OCI-LY7 (cell line): ENCODE results near the gene MICAL3. TPM values are rescaled to one million over a fixed set of nuclear protein-coding genes. Genes with fewer than 3 reads are reported as not detected.

Experiments used
- BruUV-seq: library from RNA; stranded (reverse); fragments of 400-500 nt; replicated peaks from 2 replicates; lab custom pipeline; 2021; lab: Mats Ljungman, UMichigan
- CTCF ChIA-PET: fragments of 300-600 bp; sonication (Branson Sonifier 250); formaldehyde crosslinking; loops from one replicate; lab custom pipeline; 2022; ENCODE audit warnings: antibody characterized with exemption; ENCODE audit not compliant: unreplicated experiment; lab: Charles Lee
- POLR2A ChIA-PET: fragments of 300-600 bp; sonication (Branson Sonifier 250); formaldehyde crosslinking; loops from one replicate; lab custom pipeline; 2022; ENCODE audit warnings: antibody characterized with exemption; lab: Charles Lee
- DNase-seq: peaks from one replicate; pipeline ENCODE4 v3.0.0-alpha.2; 2015; ENCODE audit warnings: low spot score
- H2AFZ ChIP-seq: fragments of 200-600 bp; sonication (generic), shearing (Covaris generic); 2 replicates; pipeline ENCODE4 v1.6.1; 2014; ENCODE audit warnings: mild to moderate bottlenecking, antibody characterized with exemption, low read length, moderate library complexity
- H3K27ac ChIP-seq: fragments of 200-600 bp; sonication (generic); 2 replicates; pipeline ENCODE4 v1.5.1; 2014; ENCODE audit warnings: mixed run types, low read depth, mild to moderate bottlenecking, moderate library complexity, low read length, inconsistent platforms; ENCODE audit not compliant: poor library complexity, severe bottlenecking
- H3K36me3 ChIP-seq: fragments of 200-600 bp; sonication (generic); 2 replicates; pipeline ENCODE4 v1.6.1; 2014; ENCODE audit warnings: mild to moderate bottlenecking, antibody characterized with exemption, low read length, moderate library complexity, mixed read lengths; ENCODE audit not compliant: insufficient read depth
- H3K4me1 ChIP-seq: fragments of 200-600 bp; sonication (generic); 2 replicates; pipeline ENCODE4 v1.5.1; 2014; ENCODE audit warnings: mild to moderate bottlenecking, low read length; ENCODE audit not compliant: insufficient read depth, poor library complexity, severe bottlenecking
- H3K4me2 ChIP-seq: fragments of 200-600 bp; sonication (generic); 2 replicates; pipeline ENCODE4 v1.6.1; 2014; ENCODE audit warnings: mild to moderate bottlenecking, low read length
- H3K4me3 ChIP-seq: fragments of 200-600 bp; sonication (generic); 2 replicates; pipeline ENCODE4 v1.5.1; 2014; ENCODE audit warnings: mild to moderate bottlenecking, low read depth, low read length; ENCODE audit not compliant: poor library complexity, severe bottlenecking
- H3K79me2 ChIP-seq: fragments of 200-600 bp; sonication (generic); 2 replicates; pipeline ENCODE4 v1.6.1; 2016; ENCODE audit warnings: low read depth, mild to moderate bottlenecking, low read length, moderate library complexity, mixed read lengths; ENCODE audit not compliant: insufficient read depth
- H3K9me2 ChIP-seq: fragments of 200-600 bp; sonication (generic); 2 replicates; pipeline ENCODE4 v1.6.1; 2016; ENCODE audit warnings: mild to moderate bottlenecking, low read length, mixed read lengths; ENCODE audit not compliant: insufficient read depth
- H3K9me3 ChIP-seq: fragments of 200-600 bp; sonication (generic); 2 replicates; pipeline ENCODE4 v1.6.1; 2014; ENCODE audit warnings: mild to moderate bottlenecking, mixed run types, low read length, mixed read lengths
- H4K20me1 ChIP-seq: fragments of 200-600 bp; sonication (generic); 2 replicates; pipeline ENCODE4 v1.6.1; 2014; ENCODE audit warnings: mild to moderate bottlenecking, antibody characterized with exemption, low read length, moderate library complexity, mixed read lengths; ENCODE audit not compliant: insufficient read depth
- EZH2phosphoT487 ChIP-seq: fragments of 200-600 bp; sonication (generic); IDR thresholded peaks from 2 replicates; pipeline ENCODE4 v1.6.1; 2018; ENCODE audit warnings: low read depth, borderline replicate concordance, mild to moderate bottlenecking, mixed run types, antibody characterized with exemption, low read length, moderate library complexity, mixed read lengths
- intact Hi-C: fragments of 100-400 bp; cut with micrococcal nuclease; formaldehyde crosslinking; loops from one replicate; pipeline ENCODE4 v1.10.0; 2022; ENCODE audit not compliant: unreplicated experiment
- total RNA-seq, 2 experiments: library from RNA; depleted of rRNA in 1 of 2; stranded (reverse); fragments of >200 nt in 1 of 2; shearing (Covaris generic) in 1 of 2; gene quantifications; 2 replicates each; pipeline ENCODE4 v1.2.3, GENCODE V29; 2014 to 2022
- TF ChIP-seq, protein P1 (sequence below): fragments of 200-600 bp; sonication (generic); conservative IDR thresholded peaks from 2 replicates; pipeline ENCODE4 v1.5.1; 2014; ENCODE audit warnings: mild to moderate bottlenecking, antibody characterized with exemption, low read length, moderate library complexity, mixed read lengths

MICAL3 gene
- total RNA-seq, 2 experiments from 2014 or later: 80.9 to 210 TPM

DNA sequence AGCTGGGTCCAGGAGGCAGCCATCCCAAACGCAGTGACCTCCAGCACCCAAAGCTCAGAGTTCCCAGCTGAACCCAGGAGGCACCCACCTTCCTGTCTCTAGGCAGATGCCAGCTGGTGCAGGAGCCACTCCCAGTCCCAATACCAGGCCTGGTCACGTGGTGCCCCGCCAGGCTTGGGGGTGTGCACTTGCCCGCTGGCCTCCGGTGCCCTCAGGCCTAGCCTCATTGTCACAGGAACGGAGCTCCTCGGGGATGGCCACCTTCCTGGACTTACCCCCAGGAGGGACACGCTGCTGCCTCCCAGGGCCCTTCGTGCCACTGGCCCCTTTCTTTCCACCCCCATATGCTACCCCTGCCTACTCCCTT, 254.7 kb downstream of the MICAL3 start:
- peaks cover 60% of the 10 kb centered on the region; the same call in 1 of the 2 replicates for H3K79me2 ChIP-seq
- H3K9me2 ChIP-seq: no peaks in the 10 kb centered on the region
- no peaks in the 10 kb centered on the region for H3K9me3 ChIP-seq
- ChIA-PET POLR2A (no interaction called here), CTCF (no interaction called here)
- no peak overlapping the region for H3K4me2 ChIP-seq
- TF ChIP-seq, protein P1, sequence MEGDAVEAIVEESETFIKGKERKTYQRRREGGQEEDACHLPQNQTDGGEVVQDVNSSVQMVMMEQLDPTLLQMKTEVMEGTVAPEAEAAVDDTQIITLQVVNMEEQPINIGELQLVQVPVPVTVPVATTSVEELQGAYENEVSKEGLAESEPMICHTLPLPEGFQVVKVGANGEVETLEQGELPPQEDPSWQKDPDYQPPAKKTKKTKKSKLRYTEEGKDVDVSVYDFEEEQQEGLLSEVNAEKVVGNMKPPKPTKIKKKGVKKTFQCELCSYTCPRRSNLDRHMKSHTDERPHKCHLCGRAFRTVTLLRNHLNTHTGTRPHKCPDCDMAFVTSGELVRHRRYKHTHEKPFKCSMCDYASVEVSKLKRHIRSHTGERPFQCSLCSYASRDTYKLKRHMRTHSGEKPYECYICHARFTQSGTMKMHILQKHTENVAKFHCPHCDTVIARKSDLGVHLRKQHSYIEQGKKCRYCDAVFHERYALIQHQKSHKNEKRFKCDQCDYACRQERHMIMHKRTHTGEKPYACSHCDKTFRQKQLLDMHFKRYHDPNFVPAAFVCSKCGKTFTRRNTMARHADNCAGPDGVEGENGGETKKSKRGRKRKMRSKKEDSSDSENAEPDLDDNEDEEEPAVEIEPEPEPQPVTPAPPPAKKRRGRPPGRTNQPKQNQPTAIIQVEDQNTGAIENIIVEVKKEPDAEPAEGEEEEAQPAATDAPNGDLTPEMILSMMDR: no peak
- no peak for TF ChIP-seq EZH2phosphoT487
- intact Hi-C loops: loop anchor here (5.0 to 10.0 kb wide), 2 partner anchors 135 to 298 kb away; partner anchors contain the start of gene BCL2L13
- DNase-seq: no peak
- no TSS peak for BruUV-seq
- peaks cover 24% of the 10 kb centered on the region for H3K4me1 ChIP-seq
- no peak overlapping the region for H3K27ac ChIP-seq
- H2AFZ ChIP-seq: no peak overlapping the region
- H3K4me3 ChIP-seq: no peak overlapping the region
- H3K36me3 ChIP-seq: 0 out of 2 replicates have a peak, but pooled peaks cover 5% of the 10 kb centered on the region
- H4K20me1 ChIP-seq: peaks cover 20% of the 10 kb centered on the region

DNA sequence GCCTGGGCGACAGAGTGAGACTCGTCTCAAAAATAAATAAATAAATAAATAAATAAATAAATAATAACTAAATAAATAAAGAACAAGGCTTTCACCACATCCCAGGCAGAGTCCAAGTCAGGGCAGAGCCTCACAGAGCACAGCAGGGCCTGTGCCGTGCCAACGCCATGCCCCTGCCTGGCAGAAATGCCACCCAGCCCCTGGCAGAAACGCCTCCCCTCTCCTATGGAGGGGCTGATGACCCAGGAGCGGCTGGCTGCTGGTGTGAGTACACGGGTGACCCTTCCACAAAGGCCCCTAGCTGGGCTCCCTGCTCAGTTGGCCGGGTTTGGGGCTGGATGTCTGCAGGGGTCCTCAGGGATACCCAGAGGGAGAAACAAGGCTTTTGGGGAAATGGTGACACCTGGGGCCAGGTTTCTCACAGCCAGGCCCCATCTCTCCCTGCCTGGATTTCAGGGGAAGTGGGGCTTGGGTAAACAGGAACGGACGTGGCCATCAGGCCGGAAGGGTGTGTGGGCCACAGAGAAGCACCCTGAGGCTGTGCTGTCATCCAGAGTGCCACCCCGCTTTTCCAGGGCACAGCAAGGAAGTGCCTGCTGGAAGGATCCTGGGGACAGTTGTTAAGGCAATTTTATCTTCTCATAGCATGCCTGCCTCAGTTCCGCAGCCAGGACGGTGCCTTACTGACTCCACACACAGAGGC, 255.2 kb downstream of the MICAL3 start:
- no peaks in the 10 kb centered on the region for H3K9me2 ChIP-seq
- ChIA-PET POLR2A (no interaction called here), CTCF (no interaction called here)
- H4K20me1 ChIP-seq: peaks cover 23% of the 10 kb centered on the region
- 0 out of 2 replicates have a peak, but pooled peaks cover 5% of the 10 kb centered on the region for H3K36me3 ChIP-seq
- H3K4me2 ChIP-seq: no peak overlapping the region
- intact Hi-C loops: no loop called here
- TF ChIP-seq EZH2phosphoT487: no peak
- TF ChIP-seq, protein P1: no peak
- H3K4me1 ChIP-seq: peaks cover 21% of the 10 kb centered on the region
- peaks cover 64% of the 10 kb centered on the region; the same call in 1 of the 2 replicates for H3K79me2 ChIP-seq
- no peak overlapping the region for H3K4me3 ChIP-seq
- BruUV-seq: no TSS peak
- no peak for DNase-seq
- H3K9me3 ChIP-seq: no peaks in the 10 kb centered on the region
- H2AFZ ChIP-seq: no peak overlapping the region
- no peak overlapping the region for H3K27ac ChIP-seq
